ENCODE results near the gene PLEKHA5.
"Not testable (repeated sequence)": the region's sequence is repeated elsewhere in the genome, so short reads cannot be mapped to it uniquely, and the experiment has no call there.

Gene PLEKHA5

GRCh38 chr12:19409376-19409775 lies 279.8 kb downstream of the PLEKHA5 start:
- DNase-seq (ENCODE audit: low spot score) = no peak

- DNase-seq (ENCODE audit: low spot score) = no peak
These were observed 280.7 kb downstream of the PLEKHA5 start for GRCh38 chr12:19410211-19410610.

DNA sequence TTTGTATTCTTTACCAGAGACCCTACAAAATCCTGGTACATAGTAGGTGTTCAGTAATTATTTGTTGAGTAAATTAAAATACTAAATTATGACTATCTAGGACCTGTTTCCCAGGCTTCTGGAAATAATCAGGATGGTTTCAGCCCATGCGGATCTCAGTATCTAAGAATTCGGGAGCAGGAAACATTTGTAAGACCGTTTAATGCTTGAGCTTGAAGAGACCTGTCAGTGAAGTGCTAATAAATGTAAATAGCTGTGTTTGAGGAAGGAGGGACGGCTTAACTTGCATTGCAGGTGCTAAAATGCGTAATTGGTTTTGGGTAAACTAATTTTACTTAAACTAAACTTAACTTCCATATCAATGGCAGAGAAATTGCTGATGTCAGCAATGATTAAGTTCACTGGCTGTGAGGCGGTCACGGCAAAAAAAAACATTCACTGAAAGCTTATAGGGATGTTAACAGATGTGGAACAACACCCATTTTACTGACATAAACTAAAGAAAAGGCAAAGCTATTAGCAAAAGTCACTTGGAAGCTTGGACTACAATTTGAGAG lies 281.2 kb downstream of the PLEKHA5 start:
- no peak for DNase-seq (ENCODE audit: low spot score)

DNA sequence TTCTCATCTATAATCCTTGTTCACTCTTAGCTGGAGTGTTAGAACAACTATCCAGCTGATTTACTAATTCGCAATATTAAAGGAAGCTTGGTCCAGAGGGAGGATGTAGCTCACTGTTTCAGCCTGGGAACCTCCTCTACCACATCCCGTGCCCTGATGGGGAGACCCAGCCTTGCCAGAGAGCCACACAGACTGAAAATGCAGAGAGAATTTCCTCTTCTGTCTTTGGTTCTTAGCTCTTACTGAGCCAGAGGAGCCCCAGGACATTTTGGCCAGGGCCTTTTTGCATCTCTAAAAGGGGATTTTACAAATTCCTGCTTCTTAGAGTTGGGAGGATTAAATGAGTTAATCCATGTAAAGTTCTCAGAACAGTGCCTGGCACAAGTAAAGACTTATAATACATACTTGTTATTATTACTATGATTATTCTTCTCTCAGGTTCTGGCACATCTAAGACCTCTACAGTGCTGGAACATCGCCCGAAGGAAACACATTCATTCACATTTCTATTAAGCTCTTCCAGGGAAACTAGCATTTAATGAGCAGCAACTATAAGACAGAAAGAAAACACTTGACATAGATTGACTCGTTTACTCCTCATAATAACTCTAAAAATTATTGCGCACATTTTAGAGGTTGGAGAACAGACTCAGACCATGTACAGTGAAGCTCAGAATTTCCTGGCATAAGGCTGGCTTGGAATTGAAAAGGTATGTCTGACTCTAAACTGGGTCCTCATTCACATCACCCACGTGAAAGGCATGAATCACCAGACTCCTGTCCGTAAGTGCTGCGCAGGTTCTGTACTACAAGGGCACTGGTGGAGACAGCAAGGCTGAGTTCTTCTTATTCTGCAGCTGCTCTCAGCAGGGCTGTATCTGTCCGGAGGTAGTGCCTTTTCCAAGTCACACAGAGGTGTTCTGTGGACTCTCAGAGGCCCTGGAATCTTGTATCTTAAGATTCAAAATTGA lies 282.0 kb downstream of the PLEKHA5 start:
- DNase-seq (ENCODE audit: low spot score) = no peak

DNA sequence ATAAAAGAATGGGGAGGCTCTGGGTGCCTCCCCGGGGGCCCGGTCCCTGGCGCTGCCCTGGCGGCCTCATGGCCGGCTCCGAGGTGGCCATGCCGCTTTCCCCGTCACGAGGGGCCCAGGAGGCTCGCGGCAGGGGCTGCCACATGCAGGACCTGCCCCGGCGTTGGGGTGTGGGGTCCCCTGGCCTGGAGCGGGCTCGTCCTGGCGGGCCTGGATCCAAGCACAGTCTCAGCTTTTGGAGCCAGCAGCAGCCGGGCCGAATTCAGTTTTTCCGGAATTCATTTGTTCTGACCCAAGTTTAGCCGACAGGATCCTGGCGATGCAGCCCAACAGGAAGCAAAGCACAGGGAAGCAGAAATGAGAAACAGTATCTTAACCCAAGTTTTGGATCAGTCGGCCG lies 283.3 kb downstream of the PLEKHA5 start:
- no peak for DNase-seq (ENCODE audit: low spot score)

GRCh38 chr12:19413582-19413981 lies 284.0 kb downstream of the PLEKHA5 start:
- not testable (repeated sequence) for DNase-seq (ENCODE audit: low spot score)

GRCh38 chr12:19415563-19415962 lies 286.0 kb downstream of the PLEKHA5 start:
- no peak for DNase-seq (ENCODE audit: low spot score)

DNA sequence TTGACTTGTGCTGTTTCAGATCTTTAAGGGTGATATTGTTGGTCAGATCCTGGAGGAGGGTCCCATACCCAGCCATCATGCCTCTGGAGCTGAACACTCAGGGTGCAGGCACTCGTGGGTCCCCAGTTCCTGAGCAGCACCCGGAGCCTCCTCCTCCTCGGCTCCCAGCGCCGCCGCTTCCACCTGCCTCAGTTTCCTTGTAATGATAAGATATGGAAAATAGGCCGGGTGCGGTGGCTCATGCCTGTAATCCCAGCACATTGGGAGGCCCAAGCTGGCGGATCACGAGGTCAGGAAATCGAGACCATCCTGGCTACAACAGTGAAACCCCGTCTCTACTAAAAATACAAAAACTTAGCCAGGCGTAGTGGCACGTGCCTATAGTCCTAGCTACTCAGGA lies 289.6 kb downstream of the PLEKHA5 start:
- no peak for DNase-seq (ENCODE audit: low spot score)

DNA sequence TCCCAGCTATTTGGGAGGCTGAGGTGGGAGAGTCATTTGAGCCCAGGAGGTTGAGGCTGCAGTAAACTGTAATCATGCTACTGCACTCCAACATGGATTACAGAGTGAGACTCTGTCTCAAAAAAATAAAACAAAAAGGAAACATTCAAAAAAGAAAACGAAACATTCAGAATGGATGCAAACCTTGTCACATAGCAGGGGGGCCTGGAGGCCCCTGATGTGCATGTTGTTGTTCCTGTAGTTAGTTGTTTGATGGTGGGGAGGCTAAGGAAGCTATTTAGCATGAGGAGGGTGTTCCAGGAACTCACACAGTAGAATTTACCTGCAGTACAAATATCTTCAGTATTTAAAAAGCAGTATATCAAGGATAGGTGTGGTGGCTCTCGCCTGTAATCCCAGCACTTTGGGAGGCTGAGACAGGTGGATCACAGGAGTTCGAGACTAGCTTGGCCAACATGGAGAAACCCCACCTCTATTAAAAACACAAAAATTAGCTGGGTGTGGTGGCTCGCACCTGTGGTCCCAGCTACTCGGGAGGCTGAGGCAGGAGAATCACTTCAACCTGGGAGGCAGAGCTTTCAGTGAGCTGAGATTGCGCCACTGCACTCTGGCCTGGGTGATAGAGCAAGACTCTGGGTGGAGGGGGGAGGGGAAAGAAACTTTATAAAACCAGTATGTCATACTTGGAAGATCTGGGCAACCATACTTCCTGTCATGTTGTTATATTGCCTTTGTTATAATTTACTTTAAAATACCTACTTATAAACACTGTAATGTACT lies 292.2 kb downstream of the PLEKHA5 start:
- DNase-seq (ENCODE audit: low spot score) = no peak

DNA sequence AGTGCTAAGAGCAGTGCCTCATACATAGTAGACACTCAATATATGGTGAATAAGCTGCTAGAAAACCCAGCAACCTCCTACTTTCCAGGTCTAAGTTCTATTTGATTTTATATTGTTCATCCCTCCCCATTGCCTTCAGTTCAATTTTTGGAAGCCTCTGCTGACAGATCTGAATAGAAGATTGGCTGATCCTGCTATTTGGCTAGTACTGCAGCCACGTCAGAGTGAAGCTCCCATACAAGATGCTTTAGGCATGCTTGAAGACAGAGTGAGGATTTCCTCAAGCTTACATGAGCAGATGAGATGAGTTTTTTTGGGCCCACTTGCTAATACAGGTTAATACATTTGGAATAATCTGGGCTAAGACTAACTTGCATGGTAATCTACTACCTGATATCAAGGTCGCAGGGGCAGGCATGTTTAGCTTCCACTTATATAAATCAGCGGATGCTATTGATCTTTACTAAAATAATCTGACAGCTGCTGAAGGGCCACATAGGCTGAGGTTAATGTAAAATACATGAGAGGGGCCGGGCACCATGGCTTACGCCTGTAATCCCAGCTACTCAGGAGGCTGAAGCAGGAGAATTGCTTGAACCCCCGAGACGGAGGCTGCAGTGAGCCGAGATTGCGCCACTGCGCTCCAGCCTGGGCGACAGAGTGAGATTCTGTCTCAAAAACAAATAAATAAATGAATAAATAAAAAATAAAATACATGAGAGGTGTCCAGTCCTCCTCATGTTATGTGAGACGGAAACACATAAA lies 293.8 kb downstream of the PLEKHA5 start:
- no peak for DNase-seq (ENCODE audit: low spot score)
